CD4-positive, alpha-beta T cell treated with Interferon gamma for 1 hour (primary cell): Measurements from ENCODE around the gene LCN12.

ENCODE experiments used
- DNase-seq: peaks from one replicate; pipeline ENCODE4 v3.0.0-alpha.2; 2020

Gene LCN12

GRCh38 chr9:136991993-136992818 is 40.1 kb downstream of the LCN12 start, which contains the start of gene PAXX:
Gene PAXX, plus strand, starts transcription at chr9:136992422. Its CDS starts 22 bp downstream, at chr9:136992444.
- DNase-seq, result peak; percentile 93

GRCh38 chr9:136992819-136993369 is 40.8 kb downstream of the LCN12 start:
- no peak for DNase-seq

- DNase-seq, result no peak
These were observed 42.3 kb downstream of the LCN12 start for GRCh38 chr9:136994180-136994887.

GRCh38 chr9:136994888-136995230 is 42.8 kb downstream of the LCN12 start:
- no peak for DNase-seq

- no peak for DNase-seq
These were observed 43.3 kb downstream of the LCN12 start for GRCh38 chr9:136995362-136995761.

- DNase-seq, result no peak
These were observed 43.8 kb downstream of the LCN12 start for GRCh38 chr9:136995772-136996311.

GRCh38 chr9:136996361-136997292 is 44.6 kb downstream of the LCN12 start, which contains the start of gene CLIC3:
Gene CLIC3, minus strand, starts transcription at chr9:136996568. Its CDS starts 25 bp downstream, at chr9:136996543.
- DNase-seq, result peak; percentile 52

- no peak for DNase-seq
These were observed 45.3 kb downstream of the LCN12 start for GRCh38 chr9:136997371-136997770.

GRCh38 chr9:136997830-136998234 is 45.8 kb downstream of the LCN12 start:
- DNase-seq, result peak; percentile 56

- DNase-seq, result no peak
These were observed 48.3 kb downstream of the LCN12 start for GRCh38 chr9:137000177-137000930.

GRCh38 chr9:137001857-137002645 is 50.0 kb downstream of the LCN12 start:
- DNase-seq, result no peak

GRCh38 chr9:137002646-137003041 is 50.6 kb downstream of the LCN12 start:
- DNase-seq, result no peak

GRCh38 chr9:137004285-137004684 is 52.2 kb downstream of the LCN12 start:
- peak; percentile 13 for DNase-seq
